DMS79 (cell line): Measurements from ENCODE around the gene CPN2.

ENCODE experiments used
- DNase-seq: peaks from one replicate; lab custom pipeline; 2025; lab: John Stamatoyannopoulos, UW

The CPN2 gene, protein sequence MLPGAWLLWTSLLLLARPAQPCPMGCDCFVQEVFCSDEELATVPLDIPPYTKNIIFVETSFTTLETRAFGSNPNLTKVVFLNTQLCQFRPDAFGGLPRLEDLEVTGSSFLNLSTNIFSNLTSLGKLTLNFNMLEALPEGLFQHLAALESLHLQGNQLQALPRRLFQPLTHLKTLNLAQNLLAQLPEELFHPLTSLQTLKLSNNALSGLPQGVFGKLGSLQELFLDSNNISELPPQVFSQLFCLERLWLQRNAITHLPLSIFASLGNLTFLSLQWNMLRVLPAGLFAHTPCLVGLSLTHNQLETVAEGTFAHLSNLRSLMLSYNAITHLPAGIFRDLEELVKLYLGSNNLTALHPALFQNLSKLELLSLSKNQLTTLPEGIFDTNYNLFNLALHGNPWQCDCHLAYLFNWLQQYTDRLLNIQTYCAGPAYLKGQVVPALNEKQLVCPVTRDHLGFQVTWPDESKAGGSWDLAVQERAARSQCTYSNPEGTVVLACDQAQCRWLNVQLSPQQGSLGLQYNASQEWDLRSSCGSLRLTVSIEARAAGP

DNA sequence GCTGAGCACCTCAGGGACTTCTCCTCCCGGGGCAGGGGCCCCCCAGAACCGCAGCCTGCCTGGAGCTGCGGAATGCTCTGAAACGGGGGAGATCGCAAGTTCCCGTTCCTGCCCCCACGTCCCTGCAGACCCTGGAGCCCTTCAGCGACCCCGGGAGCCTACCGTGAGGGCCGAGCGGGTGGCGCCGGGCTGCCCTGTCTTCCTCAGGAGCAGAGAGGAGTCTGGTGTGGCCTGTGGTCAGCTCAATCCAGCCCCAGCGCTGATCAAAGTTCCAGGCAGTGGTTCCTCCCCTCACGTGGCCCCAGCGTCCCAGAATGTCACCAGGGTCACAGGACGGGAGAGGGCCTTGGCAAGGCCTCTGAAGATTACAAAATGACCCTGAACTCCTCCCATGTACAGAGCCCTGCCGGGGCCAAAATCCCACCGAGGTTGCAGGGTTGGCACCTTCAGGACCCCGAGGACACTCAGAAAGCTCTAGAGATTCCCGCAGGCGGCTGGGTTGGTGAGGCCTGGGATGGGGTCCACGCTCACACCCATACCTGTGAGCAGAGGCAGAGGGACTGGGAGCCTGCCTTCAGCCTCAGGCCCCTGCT is at the start of gene CPN2:
TSS of gene CPN2 (minus strand) at position 249 of the 593 bp plus-strand sequence. CDS start 8,626 bp downstream, outside the sequence.
- DNase-seq = no peak

DNA sequence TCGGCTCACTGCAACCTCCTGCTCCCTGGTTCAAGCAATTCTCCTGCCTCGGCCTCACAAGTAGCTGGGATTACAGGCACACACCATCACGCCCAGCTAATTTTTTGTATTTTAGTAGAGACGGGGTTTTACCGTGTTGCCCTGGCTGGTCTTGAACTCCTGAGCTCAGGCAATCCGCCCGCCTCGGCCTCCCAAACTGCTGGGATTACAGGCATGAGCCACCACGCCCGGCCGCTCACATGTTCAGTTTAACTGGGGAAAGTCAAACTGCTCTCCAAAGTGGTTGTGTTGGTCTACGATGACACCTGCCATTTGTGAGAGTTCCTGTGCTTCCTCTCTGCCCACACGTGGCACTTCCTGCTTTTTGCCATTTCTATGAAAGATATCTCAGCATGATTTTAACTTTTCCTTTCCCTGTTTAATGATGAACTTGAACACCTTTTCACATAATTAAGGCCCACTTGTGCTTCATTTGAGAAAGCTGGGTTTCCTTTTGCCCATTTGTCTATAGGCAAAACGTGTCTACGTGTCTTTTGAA is 48.8 kb upstream of the CPN2 start:
- DNase-seq = no peak

DNA sequence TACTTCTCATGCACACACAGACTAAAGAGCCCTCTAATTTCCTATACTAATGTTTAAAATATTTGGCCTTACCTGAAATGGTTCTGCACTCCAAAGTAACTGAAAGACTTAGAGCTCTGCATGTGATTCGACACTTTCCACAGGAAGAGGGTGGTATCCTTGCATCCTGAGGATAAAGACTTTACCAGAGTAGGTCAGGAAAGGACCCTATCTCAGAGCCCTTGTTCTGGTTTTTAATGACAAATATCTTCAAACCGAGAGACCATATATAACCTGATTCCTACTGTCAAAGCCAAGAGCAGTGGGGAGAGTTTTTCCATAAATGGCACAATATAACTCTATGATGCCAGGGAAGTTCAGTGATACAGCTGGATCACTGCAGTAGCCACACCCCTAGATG is 48.0 kb upstream of the CPN2 start, which contains the start of gene GP5:
TSS of gene GP5 (minus strand) at position 101 of the 400 bp plus-strand sequence. CDS start 984 bp downstream, outside the sequence.
- no peak for DNase-seq

DNA sequence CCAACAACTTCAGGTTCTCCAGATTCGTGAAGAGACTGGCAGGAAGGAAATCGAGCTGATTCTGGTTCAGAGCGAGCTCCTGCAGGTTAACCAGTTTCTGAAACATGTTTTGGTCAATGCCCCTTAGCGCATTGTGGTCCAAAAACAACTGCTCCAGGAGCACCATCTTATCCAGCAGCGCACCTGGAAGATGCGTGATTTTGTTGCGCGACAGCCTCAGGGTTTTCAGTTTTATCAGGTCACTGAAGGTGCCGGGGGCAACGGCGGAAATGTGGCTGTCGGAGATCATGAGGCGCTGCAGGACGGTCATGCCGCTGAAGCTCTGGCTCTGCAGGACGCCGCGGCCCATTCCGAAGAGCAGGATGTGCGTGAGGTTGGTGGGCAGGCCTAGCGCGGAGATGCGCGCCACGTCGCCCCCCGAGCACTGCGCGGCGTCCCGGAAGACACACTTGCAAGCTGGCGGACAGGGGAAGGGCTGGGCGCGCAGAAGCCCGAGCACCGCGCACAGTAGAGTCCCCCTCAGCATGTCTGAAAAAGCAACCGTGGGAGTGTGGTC is 46.7 kb upstream of the CPN2 start:
- no peak for DNase-seq

DNA sequence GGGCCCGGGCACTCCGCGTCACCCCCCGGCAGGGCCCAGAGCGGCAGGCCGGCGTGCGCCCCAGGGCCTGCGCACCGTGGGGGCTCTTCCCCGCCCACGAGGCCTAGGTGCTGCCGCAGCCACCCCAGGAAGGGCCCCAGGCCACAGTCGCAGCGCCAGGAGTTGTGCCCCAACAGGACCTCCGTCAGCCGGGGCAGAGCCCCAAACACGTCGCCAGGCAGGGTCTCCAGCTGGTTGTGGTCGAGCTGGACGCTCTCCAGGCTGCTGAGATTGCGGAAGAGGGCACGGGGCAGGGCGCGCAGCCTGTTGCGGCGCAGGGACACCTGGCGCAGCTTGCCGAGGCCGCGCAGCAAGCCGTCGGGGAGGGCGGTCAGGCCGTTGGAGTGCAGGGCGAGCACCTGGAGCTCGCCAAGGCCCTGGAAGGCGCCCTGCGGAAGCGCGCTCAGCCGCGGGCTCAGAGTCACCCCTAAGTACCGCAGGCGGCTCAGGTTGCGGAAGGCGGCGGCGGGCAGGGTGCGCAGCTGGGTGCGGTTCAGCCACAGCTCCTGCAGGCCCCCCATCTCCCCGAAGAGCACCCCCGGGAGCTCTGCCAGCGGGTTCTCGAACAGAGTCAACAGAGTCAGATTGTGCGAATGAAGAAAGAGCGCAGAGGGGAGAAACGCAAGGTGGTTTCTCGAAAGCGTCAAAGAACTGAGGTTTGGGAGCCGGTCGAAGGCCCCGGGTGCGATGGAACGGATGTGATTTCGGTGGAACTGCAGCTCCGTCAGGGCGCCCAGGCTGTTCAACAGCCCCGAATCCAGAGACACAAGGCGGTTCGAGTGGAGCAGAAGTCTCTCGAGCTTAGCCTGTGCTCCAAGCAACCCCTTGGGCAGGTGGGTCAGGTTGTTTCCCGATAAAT is 46.0 kb upstream of the CPN2 start:
- DNase-seq = no peak

DNA sequence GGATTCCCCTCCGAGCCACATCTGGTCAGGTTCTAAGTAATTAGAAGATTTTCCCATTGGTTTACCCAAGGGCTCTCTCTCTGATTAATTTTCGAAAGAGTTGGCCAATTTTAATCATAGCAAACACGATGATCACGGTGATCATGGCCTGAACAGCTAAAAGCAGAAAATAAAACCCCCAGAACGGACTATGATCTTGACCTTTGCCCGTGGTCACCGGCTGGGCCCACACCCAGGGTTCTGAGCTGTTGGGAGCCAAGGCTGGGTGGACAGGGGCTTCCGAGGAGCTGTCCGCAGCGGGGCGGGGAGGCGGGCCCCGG is 45.4 kb upstream of the CPN2 start:
- DNase-seq = no peak

DNA sequence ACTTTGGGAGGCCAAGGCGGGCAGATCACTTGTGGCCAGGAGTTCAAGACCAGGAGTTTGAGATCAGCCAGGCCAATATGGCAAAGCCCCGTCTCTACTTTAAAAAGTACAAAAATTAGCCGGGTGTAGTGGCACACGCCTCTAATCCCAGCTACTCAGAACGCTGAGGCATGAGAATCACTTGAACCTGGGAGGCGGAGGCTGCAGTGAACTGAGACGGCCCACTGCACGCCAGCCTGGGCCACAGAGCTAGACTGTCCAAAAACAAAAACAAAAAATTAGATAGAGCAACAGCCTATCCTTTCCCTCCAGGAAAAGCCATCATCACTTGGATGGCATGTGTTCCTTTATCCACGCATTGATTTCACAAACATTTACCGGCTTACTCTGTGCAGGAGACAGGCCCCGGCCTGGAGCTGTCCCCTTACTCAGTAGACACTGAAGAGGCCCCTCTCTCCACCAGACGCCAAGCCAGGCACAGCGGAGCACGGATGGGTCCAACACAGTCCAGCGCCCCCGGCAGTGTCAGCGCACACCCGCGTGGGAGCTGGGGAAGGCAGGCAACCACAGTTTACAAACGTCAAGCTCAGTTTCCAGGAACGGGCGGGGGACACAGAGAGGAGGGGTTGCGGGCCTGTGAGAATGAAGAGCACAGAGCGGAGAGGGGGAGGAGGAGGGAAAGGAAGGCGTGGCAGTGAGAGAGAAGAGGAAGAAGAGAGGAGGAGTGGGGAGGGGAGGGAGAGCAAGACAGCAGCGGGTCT is 44.8 kb upstream of the CPN2 start:
- DNase-seq = no peak

DNA sequence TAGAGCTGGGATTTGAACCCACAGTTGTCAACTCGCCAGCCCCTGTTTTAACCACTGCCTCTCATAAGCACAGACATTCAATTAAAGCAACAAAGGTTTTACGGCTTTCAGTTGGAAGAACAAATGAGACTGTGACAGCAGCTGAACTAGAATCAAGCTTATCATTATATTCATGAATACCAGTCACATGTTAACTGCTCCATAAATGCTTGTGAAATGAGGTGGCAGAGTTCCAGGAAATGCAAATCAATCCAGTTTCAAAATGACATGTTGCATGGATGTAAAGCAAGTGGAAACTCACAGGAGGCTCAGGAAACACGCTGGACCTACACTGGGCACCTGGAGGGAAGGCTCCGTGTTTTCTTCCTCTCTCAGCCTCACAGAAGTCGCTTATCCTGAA is 44.1 kb upstream of the CPN2 start:
- no peak for DNase-seq

DNA sequence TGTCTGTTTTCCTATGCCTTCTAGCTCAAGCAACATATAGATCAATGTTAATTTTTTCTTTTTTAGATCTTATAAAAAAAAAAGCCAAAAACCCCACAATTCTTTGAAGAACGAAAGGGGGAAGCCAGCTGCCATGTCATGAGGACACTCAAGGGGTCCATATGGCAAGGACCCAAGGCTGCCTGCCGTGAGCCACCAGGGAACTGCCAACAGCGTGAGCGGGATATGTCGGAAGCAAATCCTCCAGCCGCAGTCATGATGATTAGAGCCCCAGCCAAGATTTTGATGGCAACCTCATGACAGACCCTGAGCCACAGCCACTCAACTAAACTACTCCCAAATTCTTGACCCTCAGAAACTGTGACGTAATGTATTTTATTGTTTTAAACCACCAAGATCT is 41.4 kb upstream of the CPN2 start:
- no peak for DNase-seq

DNA sequence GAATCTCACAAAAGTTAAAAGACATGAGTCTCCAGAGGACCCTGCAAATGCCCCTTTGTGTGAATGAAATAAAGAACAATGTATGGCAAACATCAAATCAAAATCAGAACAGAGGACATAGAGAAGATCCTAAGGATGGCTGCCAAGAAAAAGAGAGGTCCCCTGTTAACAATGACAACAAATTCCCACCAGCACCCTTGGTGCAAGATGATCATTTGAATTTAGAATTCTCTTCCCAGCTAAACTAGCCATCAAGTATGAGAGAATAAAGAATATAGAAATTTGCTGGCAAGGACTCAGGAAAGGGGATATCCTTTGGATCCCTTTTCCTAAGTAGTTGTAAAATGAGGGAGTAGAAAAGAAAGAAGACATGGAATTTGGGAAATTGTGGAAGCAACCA is 39.7 kb upstream of the CPN2 start:
- DNase-seq = no peak

DNA sequence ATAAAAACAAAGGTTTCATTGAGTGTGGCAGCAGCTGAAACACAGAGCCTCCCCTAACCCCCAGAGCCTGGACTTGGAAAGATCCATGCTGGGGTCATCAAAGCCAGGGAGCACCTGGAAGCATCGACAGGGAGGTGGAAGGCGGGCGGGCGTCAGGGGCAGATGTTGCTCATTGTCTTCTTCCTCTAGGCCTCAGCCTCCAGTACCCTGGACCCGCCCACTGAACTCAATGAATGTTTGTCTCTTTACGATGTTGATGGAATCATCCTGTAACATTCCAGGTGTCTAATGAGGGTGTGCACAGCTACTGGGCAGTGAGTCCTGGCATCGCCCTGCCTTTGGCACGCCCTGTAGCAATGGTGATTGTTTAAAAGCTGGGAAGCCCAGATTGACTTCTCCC is 38.1 kb upstream of the CPN2 start:
- DNase-seq = no peak

DNA sequence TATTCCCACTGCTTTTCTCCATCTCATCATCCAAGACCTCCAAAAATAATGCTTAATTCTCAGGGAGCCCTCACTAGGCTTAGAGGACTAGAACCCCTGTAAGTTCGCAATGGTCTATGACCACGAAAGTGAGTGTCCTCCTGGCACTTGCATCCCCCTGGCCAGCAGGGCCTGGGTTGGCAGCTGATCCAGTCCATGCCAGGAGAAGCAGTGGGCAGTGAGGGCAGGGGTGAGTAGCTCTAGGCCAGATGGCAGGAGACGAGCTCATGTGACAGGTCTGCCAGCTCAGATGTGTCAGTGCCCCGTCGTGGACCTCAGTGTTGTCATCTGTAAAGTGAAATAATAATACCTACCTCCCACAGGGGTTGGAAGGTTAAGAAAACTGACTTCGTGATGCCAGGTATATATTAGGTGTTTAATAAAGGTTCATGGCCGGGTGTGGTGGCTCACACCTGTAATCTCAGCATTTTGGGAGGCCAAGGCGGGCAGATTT is 36.8 kb upstream of the CPN2 start:
- no peak for DNase-seq

DNA sequence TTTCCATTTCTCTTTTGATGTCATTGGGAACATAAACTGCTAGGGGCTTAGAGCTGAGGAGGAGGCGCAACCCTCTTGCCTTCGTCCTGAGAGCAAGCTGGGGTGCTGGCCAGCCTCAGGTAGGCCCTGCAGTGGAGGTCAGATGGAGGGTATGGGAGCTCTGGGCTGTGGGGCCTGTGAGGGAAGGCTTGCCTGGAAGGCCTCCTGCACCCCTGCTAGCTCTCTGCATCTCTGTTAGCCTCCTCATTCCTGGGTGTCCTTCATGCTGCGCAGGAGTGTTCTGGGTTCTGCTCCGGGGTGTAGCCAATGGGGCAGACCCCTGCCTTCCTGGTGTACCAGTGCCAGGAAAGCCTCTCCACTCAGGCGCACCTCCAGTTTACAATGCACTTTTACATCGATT is 36.1 kb upstream of the CPN2 start:
- no peak for DNase-seq

DNA sequence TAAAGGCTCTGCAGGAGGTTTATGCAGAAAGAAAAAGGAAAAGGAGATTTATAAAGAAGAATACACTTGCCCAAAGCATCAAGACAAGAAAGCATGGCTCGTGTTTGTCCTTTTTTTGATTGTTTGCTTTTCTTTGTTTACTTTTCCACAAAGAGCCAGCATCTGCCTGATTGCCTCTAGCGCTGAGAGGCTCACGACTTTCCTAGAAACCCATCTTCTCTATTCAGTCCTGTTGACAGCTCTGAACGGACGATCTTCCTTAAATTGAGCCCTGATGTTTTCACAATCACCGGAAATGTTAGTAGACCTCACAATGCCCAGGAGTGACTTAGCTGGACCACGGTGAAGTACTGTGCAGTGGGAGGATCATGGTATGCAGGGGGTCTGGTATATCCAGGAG is 35.5 kb upstream of the CPN2 start:
- DNase-seq = peak; percentile 8

DNA sequence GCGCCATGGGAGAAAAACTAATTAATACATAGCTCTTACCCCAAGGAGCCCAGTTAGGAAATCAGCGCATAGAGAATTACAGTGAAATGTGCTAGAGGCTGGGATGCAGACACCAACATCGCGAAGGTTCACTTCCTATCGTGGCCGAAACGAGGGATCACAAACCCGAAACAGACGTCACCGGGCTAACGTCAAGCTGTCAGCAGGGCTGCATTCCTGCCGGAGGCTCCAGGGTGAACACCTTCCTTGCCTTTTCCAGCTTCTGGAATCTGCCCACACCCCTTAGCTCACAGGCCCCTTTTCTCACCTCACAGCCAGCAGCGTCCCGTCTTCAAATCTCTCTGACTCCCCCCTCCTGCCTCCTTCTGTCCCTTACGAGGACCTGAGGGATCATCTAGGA is 34.9 kb upstream of the CPN2 start:
- DNase-seq = no peak

DNA sequence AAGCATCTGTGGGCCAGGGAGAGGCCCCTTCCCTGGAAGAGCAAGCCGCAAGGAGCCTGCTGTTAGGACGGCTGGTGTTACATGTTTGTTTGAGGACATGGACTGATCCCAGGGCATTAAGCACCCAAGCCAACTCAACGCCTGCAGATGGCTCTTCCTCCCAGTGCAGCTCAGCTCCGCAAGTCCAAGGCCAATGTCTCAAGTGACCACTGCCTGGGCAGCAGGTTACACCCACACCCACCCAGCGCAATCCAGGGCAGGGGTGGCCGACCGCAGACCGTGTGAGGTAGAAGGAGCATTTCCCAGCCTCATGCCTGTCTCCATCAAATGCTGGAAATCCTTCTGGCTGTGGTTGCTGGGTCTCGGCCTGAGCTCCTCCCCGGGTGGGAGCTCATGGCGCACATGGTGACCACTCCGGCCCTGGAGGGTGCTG is 33.5 kb upstream of the CPN2 start:
- no peak for DNase-seq

DNA sequence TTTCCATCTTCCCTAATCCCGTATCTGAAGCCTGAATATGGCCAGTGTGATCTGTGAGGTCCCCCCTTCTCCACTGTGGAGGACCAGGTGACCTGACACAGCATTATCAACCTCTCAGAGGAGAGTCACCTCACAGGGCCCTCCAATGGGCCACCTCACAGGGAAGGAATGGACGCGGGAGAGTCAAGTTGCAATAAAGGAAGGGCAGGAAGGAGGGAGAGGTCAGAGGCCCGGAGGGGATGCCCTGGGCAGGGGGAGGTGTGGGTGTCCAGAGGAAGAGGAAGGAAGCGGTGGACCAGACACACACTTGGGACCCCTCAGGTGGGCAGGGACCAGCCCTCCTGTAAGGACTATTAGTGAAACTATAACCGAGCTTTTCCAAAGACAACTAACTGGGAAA is 33.0 kb upstream of the CPN2 start:
- DNase-seq = no peak

DNA sequence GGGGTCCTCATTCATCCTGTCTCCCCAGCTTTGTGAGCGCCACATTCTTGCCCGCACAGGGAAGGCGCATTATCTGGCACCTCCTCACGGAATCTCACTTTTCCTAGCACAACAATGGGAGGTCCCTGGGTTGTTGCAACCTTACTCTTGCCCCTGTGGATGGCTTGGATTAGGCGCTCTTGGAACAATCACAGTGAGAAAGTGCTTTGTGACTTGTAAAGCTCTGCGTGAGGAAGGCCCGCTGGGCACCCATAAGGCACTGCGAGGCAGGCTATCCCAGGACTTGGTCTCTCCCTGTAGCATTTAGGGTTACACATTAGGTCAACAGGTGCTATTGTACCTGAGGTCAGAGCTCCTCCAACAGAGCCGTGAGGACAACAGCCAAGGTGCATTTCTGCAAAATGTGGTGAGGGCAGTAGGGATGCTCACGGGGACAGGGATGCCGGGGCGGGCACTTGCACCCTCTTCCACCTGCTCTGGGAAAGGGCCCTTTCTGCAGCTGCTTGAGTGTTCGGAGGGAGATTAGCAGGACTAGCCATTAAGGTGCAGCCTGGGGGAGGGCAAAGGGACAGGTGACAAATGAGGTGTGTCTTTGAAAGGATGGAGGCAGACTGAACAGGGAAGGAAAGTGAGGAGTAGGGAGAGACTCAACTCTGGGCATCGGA is 32.3 kb upstream of the CPN2 start:
- DNase-seq = no peak

DNA sequence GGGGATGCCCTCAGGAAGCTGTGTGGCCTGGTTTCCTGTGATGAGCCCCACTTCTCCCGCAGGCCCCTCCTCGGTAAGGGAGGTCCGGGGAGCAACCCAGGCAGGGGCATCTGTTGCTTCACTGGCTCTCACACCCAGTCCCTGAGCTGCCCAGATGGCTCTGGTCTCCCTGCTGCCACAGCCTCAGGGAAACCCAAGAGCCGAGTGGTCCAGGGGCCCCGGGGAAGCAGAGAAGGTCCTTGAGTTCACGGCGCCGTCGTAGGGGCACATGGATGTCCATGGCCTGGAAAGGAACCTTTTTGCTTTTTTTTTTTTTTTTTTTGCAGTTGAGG is 31.7 kb upstream of the CPN2 start:
- no peak for DNase-seq

DNA sequence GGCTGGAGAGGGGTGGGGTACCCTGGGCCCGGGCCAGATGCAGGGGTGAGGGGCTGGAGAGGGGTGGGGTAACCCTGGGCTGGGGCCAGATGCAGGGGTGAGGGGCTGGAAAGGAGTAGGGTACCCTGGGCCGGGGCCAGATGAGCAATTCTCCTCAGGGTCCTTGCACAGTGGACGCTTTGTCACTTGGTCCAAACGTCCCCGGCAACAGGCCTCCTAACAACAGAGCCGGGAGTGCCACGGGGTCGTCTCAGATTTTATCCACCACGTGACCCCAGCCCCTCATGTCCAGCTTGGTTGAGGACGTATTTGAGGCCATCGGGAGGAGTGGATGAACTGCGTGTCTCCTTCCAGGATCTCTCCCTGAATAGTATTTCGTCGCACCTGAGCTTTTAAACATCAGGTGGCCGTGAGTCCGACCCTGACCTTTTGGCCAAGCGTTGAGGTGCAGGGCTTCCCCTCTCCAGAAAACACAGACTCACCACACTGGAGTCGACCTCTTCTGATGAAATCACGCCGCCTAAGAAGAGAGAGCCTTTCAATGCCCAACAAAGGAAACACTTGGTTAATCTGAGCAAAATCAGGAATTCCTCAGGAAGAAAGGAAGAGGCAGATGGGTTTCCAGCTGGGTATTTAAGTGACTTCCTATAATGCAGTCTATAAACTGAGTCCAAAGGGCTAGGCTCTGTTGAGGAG is 31.2 kb upstream of the CPN2 start:
- DNase-seq = no peak
